Measurements from ENCODE around the gene SUDS3. TPM values are rescaled to one million over a fixed set of nuclear protein-coding genes. Genes with fewer than 3 reads are reported as not detected.

Gene SUDS3
- total RNA-seq, 1 experiment from 2014 or later = 62.8 TPM

- H4K20me1 ChIP-seq (ENCODE audit: low read length) = no peaks in the 10 kb centered on the region
- TF ChIP-seq EZH2 (IDR thresholded peaks at IDR 0.05; ENCODE audit: low read length, unreplicated experiment) (no peak), EZH2phosphoT487 (IDR thresholded peaks at IDR 0.05; ENCODE audit: borderline replicate concordance, low read length) (no peak), CTCF (conservative IDR thresholded peaks at IDR 0.05; ENCODE audit: low read depth, low read length) (no peak)
- intact Hi-C loops (cut with micrococcal nuclease) = no loop called here
- H3K27ac ChIP-seq (ENCODE audit: low read length) = no peak overlapping the region
- DNase-seq (no peak), ATAC-seq (no peak)
- ChIA-PET CTCF (no interaction called here), POLR2A (ENCODE audit: unreplicated experiment) (no interaction called here)
- H3K36me3 ChIP-seq (ENCODE audit: low read depth, low read length) = no peaks in the 10 kb centered on the region
- H3K9me2 ChIP-seq (replicated peaks; ENCODE audit: low read length) = no peaks in the 10 kb centered on the region
- H3K9ac ChIP-seq (ENCODE audit: low read length) = no peak overlapping the region
- no peaks in the 10 kb centered on the region for H3K79me2 ChIP-seq (ENCODE audit: low read length)
- H3F3A ChIP-seq (ENCODE audit: low read length, unreplicated experiment) = no peaks in the 10 kb centered on the region
- H3K27me3 ChIP-seq (ENCODE audit: low read length) = no peaks in the 10 kb centered on the region
- H3K4me1 ChIP-seq (ENCODE audit: insufficient read depth, low read length) = peaks cover 6% of the 10 kb centered on the region; the same call in 1 of the 2 replicates
- H3K4me2 ChIP-seq (ENCODE audit: low read length) = no peak overlapping the region
- BruUV-seq (replicated peaks) = no TSS peak
- H2AFZ ChIP-seq (ENCODE audit: low read length) = no peak overlapping the region
- H3K4me3 ChIP-seq (ENCODE audit: low read length) = no peak overlapping the region
- H3K9me3 ChIP-seq (ENCODE audit: low read length) = no peaks in the 10 kb centered on the region
Observed at GRCh38 chr12:118428643-118429042, 52.3 kb downstream of the SUDS3 start.

- ATAC-seq (no peak), DNase-seq (no peak)
- no peaks in the 10 kb centered on the region for H3K79me2 ChIP-seq (ENCODE audit: low read length)
- no peaks in the 10 kb centered on the region for H3K9me2 ChIP-seq (replicated peaks; ENCODE audit: low read length)
- no peak overlapping the region for H3K27ac ChIP-seq (ENCODE audit: low read length)
- no peak overlapping the region for H3K4me3 ChIP-seq (ENCODE audit: low read length)
- no peak for TF ChIP-seq EZH2 (IDR thresholded peaks at IDR 0.05; ENCODE audit: low read length, unreplicated experiment)
- no peak overlapping the region for H2AFZ ChIP-seq (ENCODE audit: low read length)
- H3K36me3 ChIP-seq (ENCODE audit: low read depth, low read length) = no peaks in the 10 kb centered on the region
- POLR2A ChIA-PET (ENCODE audit: unreplicated experiment) = no interaction called here
- no peak overlapping the region for H3K4me2 ChIP-seq (ENCODE audit: low read length)
- intact Hi-C loops (cut with micrococcal nuclease) = no loop called here
- CTCF ChIA-PET = no interaction called here
- no TSS peak for BruUV-seq (replicated peaks)
- H3K4me1 ChIP-seq (ENCODE audit: insufficient read depth, low read length) = peaks cover 5% of the 10 kb centered on the region; the same call in 1 of the 2 replicates
- H3K9ac ChIP-seq (ENCODE audit: low read length) = no peak overlapping the region
- no peaks in the 10 kb centered on the region for H4K20me1 ChIP-seq (ENCODE audit: low read length)
- no peaks in the 10 kb centered on the region for H3K9me3 ChIP-seq (ENCODE audit: low read length)
- H3K27me3 ChIP-seq (ENCODE audit: low read length) = no peaks in the 10 kb centered on the region
- no peaks in the 10 kb centered on the region for H3F3A ChIP-seq (ENCODE audit: low read length, unreplicated experiment)
Observed at GRCh38 chr12:118429688-118430383, 53.5 kb downstream of the SUDS3 start.

- H3K4me2 ChIP-seq (ENCODE audit: low read length) = no peak overlapping the region
- TF ChIP-seq EZH2 (IDR thresholded peaks at IDR 0.05; ENCODE audit: low read length, unreplicated experiment) (no peak), CTCF (conservative IDR thresholded peaks at IDR 0.05; ENCODE audit: low read depth, low read length) (no peak), EZH2phosphoT487 (IDR thresholded peaks at IDR 0.05; ENCODE audit: borderline replicate concordance, low read length) (no peak)
- H3K4me3 ChIP-seq (ENCODE audit: low read length) = no peak overlapping the region
- ChIA-PET POLR2A (ENCODE audit: unreplicated experiment) (no interaction called here), CTCF (no interaction called here)
- H3F3A ChIP-seq (ENCODE audit: low read length, unreplicated experiment) = no peaks in the 10 kb centered on the region
- H3K27me3 ChIP-seq (ENCODE audit: low read length) = no peaks in the 10 kb centered on the region
- H4K20me1 ChIP-seq (ENCODE audit: low read length) = no peaks in the 10 kb centered on the region
- no peaks in the 10 kb centered on the region for H3K79me2 ChIP-seq (ENCODE audit: low read length)
- H2AFZ ChIP-seq (ENCODE audit: low read length) = no peak overlapping the region
- intact Hi-C loops (cut with micrococcal nuclease) = no loop called here
- H3K27ac ChIP-seq (ENCODE audit: low read length) = no peak overlapping the region
- no peaks in the 10 kb centered on the region for H3K36me3 ChIP-seq (ENCODE audit: low read depth, low read length)
- H3K4me1 ChIP-seq (ENCODE audit: insufficient read depth, low read length) = no peaks in the 10 kb centered on the region
- ATAC-seq (peak; percentile 90), DNase-seq (no peak)
- no TSS peak for BruUV-seq (replicated peaks)
- H3K9me3 ChIP-seq (ENCODE audit: low read length) = no peaks in the 10 kb centered on the region
- no peaks in the 10 kb centered on the region for H3K9me2 ChIP-seq (replicated peaks; ENCODE audit: low read length)
- no peak overlapping the region for H3K9ac ChIP-seq (ENCODE audit: low read length)
Observed at GRCh38 chr12:118430516-118430915, 54.2 kb downstream of the SUDS3 start.
